HFF-Myc (cell line): ENCODE data around the gene SSMEM1.

Experiments used
- DNase-seq: peaks from one replicate; pipeline ENCODE4 v3.0.0-alpha.2; 2011; ENCODE audit warnings: low read depth; ENCODE audit errors: extremely low read depth
- H3K4me3 ChIP-seq: replicated peaks from 2 replicates; pipeline ENCODE4 v1.5.1; 2011; ENCODE audit warnings: low read depth, mild to moderate bottlenecking, control low read depth, low read length
- CTCF ChIP-seq: IDR thresholded peaks from 2 replicates; pipeline ENCODE4 v1.5.1; 2012; ENCODE audit warnings: mild to moderate bottlenecking, low read depth, low read length, control low read depth; ENCODE audit errors: missing control alignments

Gene SSMEM1

GRCh38 chr7:130195396-130195795 lies 12.3 kb upstream of the SSMEM1 start:
- H3K4me3 ChIP-seq, result no peak overlapping the region
- TF ChIP-seq CTCF, result no peak
- DNase-seq, result no peak

GRCh38 chr7:130196476-130196875 lies 11.2 kb upstream of the SSMEM1 start:
- no peak overlapping the region for H3K4me3 ChIP-seq
- DNase-seq, result no peak
- no peak for TF ChIP-seq CTCF

- no peak for DNase-seq
- no peak overlapping the region for H3K4me3 ChIP-seq
- no peak for TF ChIP-seq CTCF
These were observed 10.6 kb upstream of the SSMEM1 start for GRCh38 chr7:130197094-130197493.

DNA sequence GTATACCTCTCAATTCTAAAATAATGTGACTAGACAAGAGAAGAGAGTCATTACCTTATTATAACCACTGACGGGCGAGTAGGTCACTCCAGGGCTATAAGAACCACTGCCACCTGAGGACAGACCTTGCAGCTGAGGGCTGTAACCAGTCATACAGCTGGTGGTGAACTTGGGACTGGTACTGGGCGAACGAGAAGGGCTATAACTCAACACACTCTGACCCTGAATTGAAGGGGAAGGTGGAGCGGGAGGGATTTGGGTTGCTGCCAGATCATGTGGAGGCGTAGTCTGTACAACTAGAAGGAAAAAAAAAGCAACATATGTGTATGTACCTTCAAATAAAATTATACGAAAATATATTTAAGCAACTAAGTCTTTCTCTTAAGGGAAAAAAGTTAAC lies 5.9 kb upstream of the SSMEM1 start:
- no peak overlapping the region for H3K4me3 ChIP-seq
- DNase-seq, result no peak
- TF ChIP-seq CTCF, result no peak

DNA sequence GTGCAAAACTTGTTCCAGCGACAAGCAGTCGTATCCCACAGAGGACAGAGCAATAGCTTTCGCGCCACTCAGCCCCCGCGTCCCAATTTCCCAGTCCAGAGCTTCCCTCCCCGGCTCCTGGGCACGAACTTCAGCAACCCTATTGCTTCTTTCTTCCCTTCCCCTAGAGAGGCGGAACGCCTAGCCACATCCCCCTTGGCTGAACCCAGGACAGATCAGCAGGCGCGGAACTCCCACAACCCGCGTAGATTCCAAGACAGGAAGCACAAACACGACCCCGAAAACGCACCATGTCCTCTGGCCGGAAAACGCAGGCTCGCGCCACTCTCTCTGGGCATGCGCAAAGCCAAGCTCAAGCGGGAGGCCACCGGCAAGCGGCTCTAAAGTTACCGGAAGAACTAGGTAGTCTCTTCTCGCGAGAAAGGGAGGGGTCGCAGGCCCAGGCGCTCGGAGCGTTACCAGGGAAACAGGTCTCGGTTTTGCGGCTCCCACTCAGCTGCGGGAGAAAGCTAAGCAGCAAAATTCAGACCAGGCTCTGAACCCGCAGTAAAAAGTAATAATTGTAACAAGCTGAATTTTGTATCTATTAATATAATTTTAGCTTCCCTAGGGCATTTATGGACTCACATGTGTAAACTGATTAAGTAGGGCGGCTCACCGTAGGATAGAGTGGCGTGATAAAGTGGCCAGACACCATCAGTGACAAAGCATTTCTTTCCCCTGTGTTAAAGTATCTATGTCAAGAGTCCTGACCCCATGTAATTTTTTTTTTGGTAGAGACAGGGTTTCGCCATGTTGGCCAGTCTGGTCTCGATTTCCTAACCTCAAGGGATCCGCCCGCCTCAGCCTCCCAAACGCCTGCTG lies 2.3 kb upstream of the SSMEM1 start, which contains the start of gene TMEM209:
Gene TMEM209 (minus strand): TSS at position 323 of the 864 bp plus-strand sequence. CDS start 31 bp downstream, at position 292.
- peak within 1 kb of the TSS; percentile 82 for H3K4me3 ChIP-seq
- DNase-seq, result peak; percentile 94
- TF ChIP-seq CTCF, result no peak

DNA sequence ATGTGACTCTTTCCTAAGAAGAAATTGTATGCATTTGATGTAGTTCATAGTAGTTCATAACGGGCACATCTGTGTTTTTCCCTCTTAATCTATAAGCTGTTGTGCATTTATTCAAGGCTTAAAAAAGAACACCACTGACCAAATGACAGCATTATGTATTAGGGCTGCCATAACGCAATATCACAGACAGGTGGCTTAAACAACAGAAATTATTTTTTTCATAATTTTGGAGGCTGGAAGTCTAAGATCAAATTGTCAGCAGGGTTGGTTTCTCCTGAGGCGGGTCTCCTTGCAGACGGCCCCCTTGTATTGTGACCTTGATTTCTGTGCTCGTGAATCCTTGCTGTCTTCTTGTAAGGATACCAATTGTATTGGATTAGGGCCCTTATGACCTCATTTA lies 627 bp upstream of the SSMEM1 start:
- TF ChIP-seq CTCF, result no peak
- no peak for DNase-seq
- no peak overlapping the region for H3K4me3 ChIP-seq
